Neural progenitor cell (in vitro differentiated cells): Measurements from ENCODE around the gene HOXC9. TPM values are rescaled to one million over a fixed set of nuclear protein-coding genes. Genes with fewer than 3 reads are reported as not detected.

Experiments
- DNase-seq: peaks from one replicate; pipeline ENCODE4 v3.0.0-alpha.2; 2016; ENCODE audit warnings: low spot score
- H2AFZ ChIP-seq: fragments of 200-600 bp; sonication (generic); replicated peaks from 2 replicates; pipeline ENCODE4 v1.6.1; 2016; ENCODE audit warnings: antibody characterized with exemption
- H3F3A ChIP-seq: fragments of 200-600 bp; sonication (generic); 2 replicates; pipeline ENCODE4 v1.6.1; 2016; ENCODE audit warnings: antibody characterized with exemption, low read depth
- H3K27ac ChIP-seq: fragments of 200-600 bp; sonication (generic); 2 replicates; pipeline ENCODE4 v1.5.1; 2016; ENCODE audit warnings: mild to moderate bottlenecking
- H3K27me3 ChIP-seq: fragments of 200-600 bp; sonication (generic); 2 replicates; pipeline ENCODE4 v1.6.1; 2016; ENCODE audit warnings: mild to moderate bottlenecking, moderate library complexity
- H3K36me3 ChIP-seq: fragments of 200-600 bp; sonication (generic); 2 replicates; pipeline ENCODE4 v1.5.1; 2016
- H3K4me1 ChIP-seq: fragments of 200-600 bp; sonication (generic); 2 replicates; pipeline ENCODE4 v1.6.1; 2016; ENCODE audit warnings: mixed run types
- H3K4me2 ChIP-seq: fragments of 200-600 bp; sonication (generic); 2 replicates; pipeline ENCODE4 v1.6.1; 2016
- H3K4me3 ChIP-seq: fragments of 200-600 bp; sonication (generic); 2 replicates; pipeline ENCODE4 v1.5.1; 2016
- H3K79me2 ChIP-seq: fragments of 200-600 bp; sonication (generic); 2 replicates; pipeline ENCODE4 v1.6.1; 2016; ENCODE audit warnings: low read depth
- H3K9ac ChIP-seq: fragments of 200-600 bp; sonication (generic); 2 replicates; pipeline ENCODE4 v1.6.1; 2016
- H3K9me3 ChIP-seq: fragments of 200-600 bp; sonication (generic); 2 replicates; pipeline ENCODE4 v1.5.1; 2016; ENCODE audit warnings: low read depth
- H4K20me1 ChIP-seq: fragments of 200-600 bp; sonication (generic); 2 replicates; pipeline ENCODE4 v1.6.1; 2016; ENCODE audit warnings: low read depth
- H3K27ac Mint-ChIP-seq: 3 replicates; pipeline ENCODE4 v1.8.0; 2021; ENCODE audit warnings: mixed read lengths
- H3K27me3 Mint-ChIP-seq: 2 replicates; pipeline ENCODE4 v1.8.0; 2022; ENCODE audit warnings: low read depth, mild to moderate bottlenecking, inconsistent platforms, moderate library complexity, mixed read lengths; ENCODE audit not compliant: insufficient read depth
- H3K36me3 Mint-ChIP-seq: 3 replicates; pipeline ENCODE4 v1.8.0; 2021; ENCODE audit warnings: mixed read lengths
- H3K4me1 Mint-ChIP-seq: 3 replicates; pipeline ENCODE4 v1.8.0; 2021; ENCODE audit warnings: mixed read lengths
- H3K4me3 Mint-ChIP-seq: 3 replicates; pipeline ENCODE4 v1.8.0; 2021; ENCODE audit warnings: mild to moderate bottlenecking, moderate library complexity, mixed read lengths
- H3K9me3 Mint-ChIP-seq: 3 replicates; pipeline ENCODE4 v1.8.0; 2020; ENCODE audit warnings: mixed read lengths
- EZH2 ChIP-seq: fragments of 200-600 bp; sonication (generic); IDR thresholded peaks from 2 replicates; pipeline ENCODE4 v1.6.1; 2017; ENCODE audit warnings: antibody characterized with exemption, mild to moderate bottlenecking, moderate library complexity
- EZH2phosphoT487 ChIP-seq: fragments of 200-600 bp; sonication (generic); IDR thresholded peaks from 2 replicates; pipeline ENCODE4 v1.6.1; 2017; ENCODE audit warnings: antibody characterized with exemption
- total RNA-seq: library from RNA; depleted of rRNA; stranded (reverse); fragments of >200 nt; gene quantifications from 2 replicates; pipeline ENCODE4 v1.2.3, GENCODE V29; 2015; ENCODE audit warnings: low replicate concordance
- TF ChIP-seq, protein P1 (sequence below): fragments of 200-600 bp; sonication (generic); IDR thresholded peaks from 2 replicates; pipeline ENCODE4 v1.5.1; 2017; ENCODE audit warnings: antibody characterized with exemption, mild to moderate bottlenecking

The HOXC9 gene
- total RNA-seq, 1 donor from 2014 or later = not detected

GRCh38 chr12:53955776-53956250 is 44.1 kb upstream of the HOXC9 start:
- Histone ChIP-seq H2AFZ (no peak overlapping the region), H3K27ac (no peak overlapping the region), H3K4me3 (no peak overlapping the region), H3K36me3 (no peaks in the 10 kb centered on the region), H3K79me2 (no peaks in the 10 kb centered on the region), H3F3A (peaks cover 5% of the 10 kb centered on the region), H3K9ac (no peak overlapping the region), H4K20me1 (peaks cover 63% of the 10 kb centered on the region), H3K27me3 (peaks cover 100% of the 10 kb centered on the region), H3K4me1 (no peaks in the 10 kb centered on the region), H3K4me2 (no peak overlapping the region), H3K9me3 (no peaks in the 10 kb centered on the region)
- H3K4me3 Mint-ChIP-seq = no peak overlapping the region
- peaks cover 10% of the 10 kb centered on the region for H3K9me3 Mint-ChIP-seq
- no peaks in the 10 kb centered on the region for H3K4me1 Mint-ChIP-seq
- no peak overlapping the region for H3K27ac Mint-ChIP-seq
- H3K27me3 Mint-ChIP-seq = peaks cover 95% of the 10 kb centered on the region
- TF ChIP-seq EZH2 (peak; percentile 68), EZH2phosphoT487 (peak; percentile 74)
- TF ChIP-seq, protein P1, sequence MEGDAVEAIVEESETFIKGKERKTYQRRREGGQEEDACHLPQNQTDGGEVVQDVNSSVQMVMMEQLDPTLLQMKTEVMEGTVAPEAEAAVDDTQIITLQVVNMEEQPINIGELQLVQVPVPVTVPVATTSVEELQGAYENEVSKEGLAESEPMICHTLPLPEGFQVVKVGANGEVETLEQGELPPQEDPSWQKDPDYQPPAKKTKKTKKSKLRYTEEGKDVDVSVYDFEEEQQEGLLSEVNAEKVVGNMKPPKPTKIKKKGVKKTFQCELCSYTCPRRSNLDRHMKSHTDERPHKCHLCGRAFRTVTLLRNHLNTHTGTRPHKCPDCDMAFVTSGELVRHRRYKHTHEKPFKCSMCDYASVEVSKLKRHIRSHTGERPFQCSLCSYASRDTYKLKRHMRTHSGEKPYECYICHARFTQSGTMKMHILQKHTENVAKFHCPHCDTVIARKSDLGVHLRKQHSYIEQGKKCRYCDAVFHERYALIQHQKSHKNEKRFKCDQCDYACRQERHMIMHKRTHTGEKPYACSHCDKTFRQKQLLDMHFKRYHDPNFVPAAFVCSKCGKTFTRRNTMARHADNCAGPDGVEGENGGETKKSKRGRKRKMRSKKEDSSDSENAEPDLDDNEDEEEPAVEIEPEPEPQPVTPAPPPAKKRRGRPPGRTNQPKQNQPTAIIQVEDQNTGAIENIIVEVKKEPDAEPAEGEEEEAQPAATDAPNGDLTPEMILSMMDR = no peak
- DNase-seq = no peak
- H3K36me3 Mint-ChIP-seq = no peaks in the 10 kb centered on the region

GRCh38 chr12:53956251-53956887 is 43.6 kb upstream of the HOXC9 start:
- Mint-ChIP-seq H3K27ac (no peak overlapping the region), H3K4me3 (no peak overlapping the region), H3K27me3 (peaks cover 94% of the 10 kb centered on the region), H3K36me3 (no peaks in the 10 kb centered on the region), H3K4me1 (no peaks in the 10 kb centered on the region), H3K9me3 (peaks cover 10% of the 10 kb centered on the region)
- H3K27ac ChIP-seq = no peak overlapping the region
- no peak overlapping the region for H3K4me3 ChIP-seq
- H3F3A ChIP-seq = peaks cover 5% of the 10 kb centered on the region
- TF ChIP-seq EZH2 = no peak
- no peak for TF ChIP-seq EZH2phosphoT487
- TF ChIP-seq, protein P1 = no peak
- no peaks in the 10 kb centered on the region for H3K79me2 ChIP-seq
- no peak overlapping the region for H3K9ac ChIP-seq
- H2AFZ ChIP-seq = no peak overlapping the region
- H3K4me1 ChIP-seq = no peaks in the 10 kb centered on the region
- peaks cover 100% of the 10 kb centered on the region for H3K27me3 ChIP-seq
- H3K36me3 ChIP-seq = no peaks in the 10 kb centered on the region
- H3K4me2 ChIP-seq = no peak overlapping the region
- no peaks in the 10 kb centered on the region for H3K9me3 ChIP-seq
- H4K20me1 ChIP-seq = peaks cover 57% of the 10 kb centered on the region
- no peak for DNase-seq

GRCh38 chr12:53956914-53957536 is 42.9 kb upstream of the HOXC9 start:
- Histone ChIP-seq H3K4me3 (no peak overlapping the region), H3K9ac (no peak overlapping the region), H3K27ac (no peak overlapping the region), H3K4me2 (no peak overlapping the region), H3F3A (peaks cover 5% of the 10 kb centered on the region), H2AFZ (no peak overlapping the region), H3K79me2 (no peaks in the 10 kb centered on the region), H3K36me3 (no peaks in the 10 kb centered on the region), H4K20me1 (peaks cover 51% of the 10 kb centered on the region), H3K9me3 (no peaks in the 10 kb centered on the region), H3K4me1 (no peaks in the 10 kb centered on the region), H3K27me3 (peaks cover 100% of the 10 kb centered on the region)
- DNase-seq = no peak
- Mint-ChIP-seq H3K9me3 (peaks cover 10% of the 10 kb centered on the region), H3K27me3 (peaks cover 94% of the 10 kb centered on the region), H3K4me1 (no peaks in the 10 kb centered on the region), H3K4me3 (no peak overlapping the region), H3K36me3 (no peaks in the 10 kb centered on the region), H3K27ac (no peak overlapping the region)
- TF ChIP-seq EZH2phosphoT487 = no peak
- TF ChIP-seq, protein P1 = no peak
- TF ChIP-seq EZH2 = no peak
